AG04450 (cell line): ENCODE data around the gene BAIAP2L2. TPM values are rescaled to one million over a fixed set of nuclear protein-coding genes. Genes with fewer than 3 reads are reported as not detected.
"Not testable (repeated sequence)": the region's sequence is repeated elsewhere in the genome, so short reads cannot be mapped to it uniquely, and the experiment has no call there.

Experiments used
- CTCF ChIA-PET: fragments of 300-600, 350-600 bp; formaldehyde crosslinking; extraction: SDS; loops from one replicate; lab custom pipeline; 2022; ENCODE audit warnings: antibody characterized with exemption, inconsistent platforms; lab: Charles Lee
- POLR2A ChIA-PET: fragments of 350-600 bp; formaldehyde crosslinking; extraction: SDS; loops from one replicate; lab custom pipeline; 2021; ENCODE audit warnings: antibody characterized with exemption, inconsistent platforms; lab: Yijun Ruan, JAX
- DNase-seq: peaks from one replicate; pipeline ENCODE4 v3.0.0-alpha.2; 2011; ENCODE audit warnings: low read depth, low spot score
- H3K27ac ChIP-seq: one replicate; pipeline ENCODE4 v1.5.1; 2012; ENCODE audit warnings: low read depth, low read length, control low read depth
- H3K27me3 ChIP-seq: one replicate; pipeline ENCODE4 v1.6.0; 2012; ENCODE audit warnings: low read length; ENCODE audit not compliant: control insufficient read depth, insufficient read depth
- H3K4me3 ChIP-seq: 2 replicates; pipeline ENCODE4 v1.5.1; 2011; ENCODE audit warnings: mild to moderate bottlenecking, low read depth, low read length, control low read depth
- H3K9me3 ChIP-seq: 2 replicates; pipeline ENCODE4 v1.5.1; 2012; ENCODE audit warnings: low read length; ENCODE audit not compliant: control insufficient read depth, insufficient read depth
- CTCF ChIP-seq: IDR thresholded peaks from 2 replicates; pipeline ENCODE4 v1.5.1; 2011; ENCODE audit warnings: low read depth, low read length, control low read depth, inconsistent platforms
- polyA plus RNA-seq: library from polyadenylated mRNA; depleted of rRNA; stranded (reverse); fragments of >200 nt; gene quantifications from 2 replicates; pipeline ENCODE4 v1.2.3, GENCODE V29; 2011

The BAIAP2L2 gene
- polyA plus RNA-seq, 1 experiment = 0.04 TPM

- POLR2A ChIA-PET = no interaction called here
- CTCF ChIA-PET = interaction anchor here (0.6 kb wide), 1 partner anchor 395 kb away, joined by 5 read pairs; no protein-coding TSS in a partner anchor
- Histone ChIP-seq H3K27ac (no peak overlapping the region), H3K27me3 (peaks cover 43% of the 10 kb centered on the region), H3K4me3 (no peak overlapping the region; the same call in 1 of the 2 replicates), H3K9me3 (no peaks in the 10 kb centered on the region; the same call in 1 of the 2 replicates)
- no peak for DNase-seq
- TF ChIP-seq CTCF = no peak
These were observed 30.0 kb downstream of the BAIAP2L2 start for GRCh38 chr22:38080474-38080849.

GRCh38 chr22:38079804-38080203 is 30.7 kb downstream of the BAIAP2L2 start:
- ChIA-PET CTCF (interaction anchor here (0.7 kb wide), 1 partner anchor 27 kb away, joined by 3 read pairs; no protein-coding TSS in a partner anchor), POLR2A (no interaction called here)
- no peaks in the 10 kb centered on the region; the same call in 1 of the 2 replicates for H3K9me3 ChIP-seq
- no peak for DNase-seq
- TF ChIP-seq CTCF = no peak
- peaks cover 43% of the 10 kb centered on the region for H3K27me3 ChIP-seq
- no peak overlapping the region for H3K27ac ChIP-seq
- no peak overlapping the region for H3K4me3 ChIP-seq

GRCh38 chr22:38079208-38079607 is 31.3 kb downstream of the BAIAP2L2 start:
- H3K9me3 ChIP-seq, DNase-seq, H3K4me3 ChIP-seq, CTCF ChIA-PET, H3K27ac ChIP-seq, POLR2A ChIA-PET: not testable (repeated sequence)
- peaks cover 43% of the 10 kb centered on the region for H3K27me3 ChIP-seq

- TF ChIP-seq CTCF = no peak
- peaks cover 34% of the 10 kb centered on the region for H3K27me3 ChIP-seq
- H3K27ac ChIP-seq = no peak overlapping the region
- ChIA-PET CTCF (no interaction called here), POLR2A (no interaction called here)
- H3K9me3 ChIP-seq = no peaks in the 10 kb centered on the region; the same call in 1 of the 2 replicates
- no peak for DNase-seq
- H3K4me3 ChIP-seq = no peak overlapping the region
These were observed 32.2 kb downstream of the BAIAP2L2 start for GRCh38 chr22:38078046-38078840.

GRCh38 chr22:38077595-38077994 is 32.9 kb downstream of the BAIAP2L2 start:
- CTCF ChIA-PET = no interaction called here
- POLR2A ChIA-PET = no interaction called here

More at GRCh38 chr22:38077595-38077994, 32.9 kb downstream of the BAIAP2L2 start:
- Histone ChIP-seq H3K27me3 (peaks cover 28% of the 10 kb centered on the region), H3K4me3 (no peak overlapping the region), H3K27ac (no peak overlapping the region), H3K9me3 (no peaks in the 10 kb centered on the region; the same call in 1 of the 2 replicates)
- no peak for TF ChIP-seq CTCF
- DNase-seq = no peak
